Daoy (cell line): ENCODE data around the gene KLK10. TPM values are rescaled to one million over a fixed set of nuclear protein-coding genes. Genes with fewer than 3 reads are reported as not detected.
"Not testable (repeated sequence)": the region's sequence is repeated elsewhere in the genome, so short reads cannot be mapped to it uniquely, and the experiment has no call there.

Experiments
- DNase-seq: peaks from one replicate; pipeline ENCODE4 v3.0.0-alpha.2; 2015; ENCODE audit warnings: low read depth
- total RNA-seq: library from RNA; depleted of rRNA; stranded (reverse); fragments of >200 nt; shearing (Covaris generic); gene quantifications from 2 replicates; pipeline ENCODE4 v1.2.3, GENCODE V29; 2014

The KLK10 gene
- total RNA-seq, 1 experiment from 2014 or later = not detected

- DNase-seq = no peak
Measured at GRCh38 chr19:51002089-51002532, 17.4 kb downstream of the KLK10 start.

- no peak for DNase-seq
Measured at GRCh38 chr19:51001515-51001914, 18.0 kb downstream of the KLK10 start, which contains the start of gene KLK8. KLK8 (minus strand) TSS chr19:51001604; CDS start chr19:51001167, 437 bp downstream.

- no peak for DNase-seq
Measured at GRCh38 chr19:51000981-51001380, 18.5 kb downstream of the KLK10 start.

GRCh38 chr19:51000426-51000825 lies 19.1 kb downstream of the KLK10 start:
- no peak for DNase-seq

GRCh38 chr19:50998686-50999085 lies 20.8 kb downstream of the KLK10 start:
- DNase-seq = no peak

GRCh38 chr19:50998061-50998460 lies 21.4 kb downstream of the KLK10 start:
- DNase-seq = no peak

- DNase-seq = no peak
Measured at GRCh38 chr19:50994129-50994528, 25.4 kb downstream of the KLK10 start.

GRCh38 chr19:50992666-50993035 lies 26.9 kb downstream of the KLK10 start:
- DNase-seq = no peak

- DNase-seq = not testable (repeated sequence)
Measured at GRCh38 chr19:50984416-50984815, 35.1 kb downstream of the KLK10 start.

GRCh38 chr19:50983625-50984292 lies 35.8 kb downstream of the KLK10 start, which contains the start of gene KLK7:
KLK7 (minus strand) TSS chr19:50983917; CDS start chr19:50982399, 1,518 bp downstream.
- peak; percentile 46 for DNase-seq

- DNase-seq = no peak
Measured at GRCh38 chr19:50982186-50982585, 37.3 kb downstream of the KLK10 start.

GRCh38 chr19:50981587-50982146 lies 37.8 kb downstream of the KLK10 start:
- DNase-seq = no peak

GRCh38 chr19:50980208-50980607 lies 39.3 kb downstream of the KLK10 start:
- no peak for DNase-seq

GRCh38 chr19:50979758-50980157 lies 39.8 kb downstream of the KLK10 start:
- DNase-seq = no peak

- DNase-seq = no peak
Measured at GRCh38 chr19:50978772-50979390, 40.6 kb downstream of the KLK10 start.

GRCh38 chr19:50977626-50978025 lies 41.9 kb downstream of the KLK10 start:
- DNase-seq = no peak

GRCh38 chr19:50975766-50976165 lies 43.7 kb downstream of the KLK10 start:
- peak; percentile 63 for DNase-seq

GRCh38 chr19:50974702-50975556 lies 44.6 kb downstream of the KLK10 start:
- no peak for DNase-seq

- DNase-seq = no peak
Measured at GRCh38 chr19:50972795-50973376, 46.6 kb downstream of the KLK10 start.

- DNase-seq = not testable (repeated sequence)
Measured at GRCh38 chr19:50969810-50970209, 49.7 kb downstream of the KLK10 start.

- DNase-seq = peak; percentile 50
Measured at GRCh38 chr19:50969413-50969760, 50.1 kb downstream of the KLK10 start, which contains the start of gene KLK6. KLK6 (minus strand) TSS chr19:50969591; CDS start chr19:50968104, 1,487 bp downstream.
